HG02759 (cell line): ENCODE data around the gene ATP13A4.

Source experiments
- ATAC-seq: cut with Tn5 transposase; IDR thresholded peaks from one replicate; pipeline ENCODE4 v1.9.1; 2021; ENCODE audit warnings: mild to moderate bottlenecking, moderate library complexity; ENCODE audit not compliant: unreplicated experiment

The ATP13A4 gene

DNA sequence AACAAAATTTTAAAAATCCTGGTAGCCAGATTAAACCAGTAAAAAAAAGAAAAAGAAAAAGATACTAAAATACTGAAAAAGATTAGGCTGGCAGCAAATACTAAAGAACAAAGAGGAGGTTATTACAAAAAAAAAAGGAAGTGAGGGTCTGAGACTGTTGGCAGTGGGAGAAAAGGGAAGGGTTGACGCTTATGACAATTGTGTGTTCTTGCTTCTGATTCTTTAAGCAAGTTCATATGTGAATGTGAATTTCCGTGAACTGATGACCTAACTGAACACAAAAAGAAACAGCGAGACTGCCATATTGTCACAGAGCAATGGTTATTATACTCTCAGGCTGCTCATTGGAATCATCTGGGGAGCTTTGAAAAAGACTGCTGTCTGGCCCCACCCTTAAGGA lies 56.5 kb downstream of the ATP13A4 start:
- no peak for ATAC-seq

DNA sequence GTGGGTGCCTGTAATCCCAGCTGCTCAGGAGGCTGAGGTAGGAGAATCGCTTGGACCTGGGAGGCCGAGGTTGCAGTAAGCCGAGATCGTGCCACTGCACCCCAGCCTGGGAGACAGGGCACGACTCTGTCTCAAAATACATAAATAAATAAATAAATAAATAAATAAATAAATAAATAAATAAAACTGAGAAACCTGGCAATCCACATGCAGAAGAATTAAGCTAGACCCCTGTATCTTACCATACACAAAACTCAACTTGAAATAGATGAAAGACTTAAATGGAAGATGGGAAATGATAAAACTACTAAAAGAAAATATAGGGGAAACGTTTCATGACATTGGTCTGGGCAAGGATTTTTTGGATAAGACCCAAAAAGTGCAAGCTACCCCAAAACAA lies 58.0 kb downstream of the ATP13A4 start:
- ATAC-seq: no peak

DNA sequence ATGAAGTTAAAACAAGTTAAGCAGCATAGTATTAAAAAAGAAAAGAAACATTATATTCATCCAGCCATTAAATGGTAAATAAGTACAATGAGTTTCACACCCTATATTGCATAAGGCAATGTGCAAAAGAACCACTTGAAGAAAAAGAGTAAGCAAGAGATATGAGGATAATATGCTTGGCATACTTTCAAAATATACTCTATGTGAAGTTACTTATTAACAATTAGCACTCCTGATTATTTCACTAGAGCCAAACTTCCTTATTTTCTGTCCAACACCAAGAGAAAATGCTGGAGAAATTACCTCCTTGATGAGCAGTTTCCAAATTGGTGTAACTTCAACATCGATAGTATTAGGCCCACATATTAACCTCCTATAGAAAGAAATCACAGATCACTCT lies 63.7 kb downstream of the ATP13A4 start:
- no peak for ATAC-seq

DNA sequence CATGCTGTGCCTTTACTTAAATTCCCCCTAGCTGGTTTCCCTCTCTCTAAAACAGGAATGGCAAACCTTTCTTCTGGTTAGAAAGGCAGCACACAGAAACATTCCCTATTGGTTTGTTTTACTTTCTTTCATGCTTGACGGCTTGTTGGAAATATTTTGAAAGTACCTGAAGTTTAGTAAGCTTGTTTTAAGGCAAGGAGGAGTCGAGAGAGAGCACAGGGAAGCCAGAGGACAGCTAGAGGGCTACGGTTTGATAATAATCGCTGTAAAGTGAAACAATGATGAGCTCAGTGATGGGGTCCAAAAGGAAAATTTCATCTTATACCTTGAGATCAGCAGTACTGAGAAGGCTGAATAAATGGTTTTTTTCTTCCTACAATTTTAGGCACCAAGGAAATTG lies 64.1 kb downstream of the ATP13A4 start:
- ATAC-seq: no peak

DNA sequence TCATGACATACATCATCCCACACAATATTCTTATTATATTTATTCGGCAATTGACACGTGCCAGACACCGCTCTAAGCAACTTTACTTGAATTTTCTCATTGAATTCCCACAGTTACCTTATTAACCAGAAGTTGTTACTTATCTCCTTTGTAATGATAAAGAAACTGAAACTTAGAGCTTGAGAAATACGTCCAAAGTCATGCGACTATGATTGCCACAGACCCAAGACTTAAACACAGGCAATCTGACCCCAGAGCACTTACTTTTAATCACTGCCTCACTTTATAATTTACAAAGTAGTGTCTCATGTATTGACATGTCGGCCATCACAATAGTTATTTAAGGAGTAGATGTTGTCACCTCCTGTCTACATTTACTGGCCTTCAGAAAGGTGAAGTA lies 64.7 kb downstream of the ATP13A4 start:
- no peak for ATAC-seq

DNA sequence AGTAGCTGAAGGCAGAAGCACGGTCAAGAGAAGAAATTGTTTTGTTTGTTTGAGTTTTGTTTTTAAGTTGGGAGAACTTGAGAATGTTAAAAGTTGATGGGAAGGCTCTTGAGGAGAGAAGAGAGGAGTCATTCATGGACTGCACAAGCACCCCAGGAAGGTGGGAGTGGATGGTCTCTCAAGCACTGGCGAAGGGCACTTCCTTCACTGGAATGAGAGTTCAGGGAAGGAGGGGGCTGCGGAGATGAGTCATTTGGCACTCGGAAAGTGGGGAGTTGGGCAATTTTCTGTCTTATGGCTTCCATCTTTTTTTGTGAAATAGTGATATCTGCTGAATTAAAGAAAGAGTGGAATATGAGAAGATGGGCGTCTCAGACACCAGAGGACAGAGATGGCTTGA lies 66.0 kb downstream of the ATP13A4 start:
- ATAC-seq: no peak

DNA sequence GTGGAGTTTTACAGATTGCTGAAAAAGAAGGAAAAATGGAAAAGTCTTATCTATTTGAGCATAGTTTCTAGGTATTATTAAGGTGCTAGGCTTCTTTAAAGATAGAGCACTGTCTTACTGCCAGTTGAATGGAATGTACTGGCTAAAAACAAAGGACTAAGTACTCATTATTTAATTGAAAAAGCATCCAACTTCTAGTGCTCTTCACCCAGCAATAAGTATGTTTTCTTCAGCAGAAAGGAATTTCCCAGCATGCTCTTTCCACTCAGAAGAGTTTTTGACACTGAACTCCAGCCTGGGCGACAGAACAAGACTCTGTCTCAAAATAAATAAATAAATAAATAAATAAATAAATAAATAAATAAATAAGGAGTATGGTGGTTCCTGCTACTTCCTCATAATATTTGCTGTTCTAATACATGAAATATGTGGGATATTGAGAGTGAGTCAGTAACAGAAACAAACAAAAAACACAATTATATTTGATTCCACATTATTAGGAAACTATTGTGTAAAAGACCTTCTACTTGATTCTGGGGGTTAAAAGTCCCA lies 70.6 kb downstream of the ATP13A4 start:
- ATAC-seq: no peak

DNA sequence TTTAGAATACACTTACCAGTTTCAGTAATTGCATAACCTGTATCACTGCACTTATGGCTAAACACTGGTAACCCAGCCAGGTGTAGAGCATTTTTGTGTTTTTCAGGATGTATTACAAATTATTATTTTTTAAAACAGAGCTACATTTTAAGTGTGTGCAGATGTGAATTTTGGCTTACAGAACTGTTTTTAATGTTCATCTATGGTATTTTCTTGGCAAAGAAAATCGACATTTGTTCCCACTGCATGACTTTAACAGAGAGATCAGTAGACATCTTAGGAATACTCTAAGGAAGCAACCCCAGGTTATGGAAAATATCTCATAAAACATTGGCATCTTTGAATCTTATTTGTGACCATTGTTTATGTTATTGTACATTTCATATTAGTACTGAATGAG lies 73.3 kb downstream of the ATP13A4 start:
- no peak for ATAC-seq

DNA sequence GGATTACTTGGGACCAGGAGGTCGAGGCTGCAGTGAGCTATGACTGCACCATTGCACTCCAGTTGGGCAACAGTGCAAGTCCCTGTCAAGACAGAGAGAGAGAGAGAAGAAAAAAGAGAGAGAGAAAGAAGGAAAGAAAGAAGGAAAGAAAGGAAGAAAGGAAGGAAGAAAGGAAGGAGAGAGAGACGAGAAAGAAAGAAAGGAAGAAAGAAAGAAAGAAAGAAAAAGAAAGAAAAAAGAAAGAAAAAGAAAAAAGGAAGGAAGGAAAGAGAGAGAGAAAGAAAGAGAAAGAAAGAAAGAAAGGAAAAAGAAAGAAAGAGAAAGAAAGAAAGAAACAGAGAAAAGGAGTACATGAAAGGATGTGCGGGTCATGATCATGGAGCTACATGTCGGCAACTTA lies 80.2 kb downstream of the ATP13A4 start:
- no peak for ATAC-seq

DNA sequence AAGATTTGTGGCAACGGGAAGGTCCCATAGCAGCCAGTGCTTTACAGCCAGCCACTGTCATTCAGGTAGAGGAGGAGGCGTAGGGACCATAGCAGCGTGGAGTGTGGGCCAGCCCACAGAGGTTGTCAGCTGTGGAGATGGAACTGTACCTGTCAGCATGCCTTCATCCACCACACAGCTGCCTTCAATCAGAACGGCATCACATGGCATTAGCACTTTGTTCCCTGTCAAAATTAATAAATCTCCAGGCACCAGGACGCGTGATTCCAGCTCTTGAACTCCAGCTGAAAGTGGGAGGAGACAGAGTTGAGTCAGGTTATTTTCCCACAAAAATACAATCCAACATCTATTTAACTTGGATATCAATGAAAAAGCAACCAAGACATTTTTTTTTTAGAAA lies 84.0 kb downstream of the ATP13A4 start:
- no peak for ATAC-seq

DNA sequence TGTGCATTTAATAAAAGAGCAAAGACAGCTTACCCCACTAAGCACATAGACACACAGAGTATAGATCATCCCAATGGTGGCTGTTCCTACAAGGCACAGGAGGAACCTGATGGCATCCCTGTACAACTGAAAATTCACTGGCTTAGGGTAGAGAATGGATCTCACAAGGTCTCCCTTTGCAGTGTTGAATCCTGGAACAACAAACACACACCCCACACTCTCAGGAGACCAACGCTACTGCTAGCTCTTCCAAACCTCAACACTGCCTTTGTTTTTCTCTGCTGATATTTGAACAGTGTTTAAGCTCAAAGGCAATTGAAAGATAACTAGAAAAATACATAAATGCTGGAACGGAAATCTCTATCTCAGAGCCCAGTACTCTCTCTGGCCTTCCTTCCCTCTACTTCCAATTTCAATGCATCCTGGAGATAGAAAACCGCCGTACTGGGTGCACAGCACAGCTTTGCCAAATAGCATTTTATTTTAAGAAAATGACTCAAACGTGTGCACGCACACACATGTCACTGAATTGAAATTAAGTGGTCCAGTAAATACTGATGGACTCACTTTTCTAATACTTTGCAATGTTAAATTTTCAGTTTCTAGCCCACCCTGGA lies 88.6 kb downstream of the ATP13A4 start:
- ATAC-seq: no peak

DNA sequence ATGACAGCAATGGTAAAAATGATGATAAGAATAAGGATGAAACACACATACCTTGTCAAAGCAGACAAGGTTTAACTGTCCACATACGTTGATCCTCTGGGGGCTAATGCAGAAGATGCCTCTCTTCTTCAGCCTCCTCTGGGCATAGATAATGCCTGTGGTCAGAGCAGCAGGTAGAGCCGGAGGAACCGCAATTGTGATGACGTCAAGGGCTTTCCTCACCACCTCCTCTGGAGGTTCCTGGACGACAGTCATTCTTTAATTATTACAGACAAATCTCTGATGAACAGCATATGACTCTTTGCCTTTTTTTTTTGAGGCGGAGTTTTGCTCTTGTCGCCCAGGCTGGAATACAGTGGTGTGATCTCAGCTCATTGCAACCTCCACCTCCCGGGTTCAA lies 89.8 kb downstream of the ATP13A4 start:
- no peak for ATAC-seq

DNA sequence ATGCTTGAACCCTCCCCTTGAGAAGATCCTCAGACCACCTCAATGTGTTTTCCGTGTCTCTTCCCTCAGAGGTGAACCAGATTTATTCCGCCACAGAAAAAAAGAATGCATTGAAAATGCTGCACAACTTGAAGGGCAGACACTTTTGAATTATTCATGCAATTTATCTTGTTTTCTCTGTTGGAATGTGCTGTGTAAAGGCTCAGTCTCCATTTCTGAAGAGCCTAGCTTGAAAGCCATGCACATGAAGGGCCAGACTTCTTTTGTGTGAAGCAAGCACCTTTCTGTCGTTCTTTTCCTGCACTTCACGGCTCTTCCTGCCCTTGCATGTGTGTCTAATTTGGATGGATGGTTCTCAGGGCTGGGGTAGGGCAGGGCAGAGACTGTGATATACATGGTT lies 97.2 kb downstream of the ATP13A4 start:
- no peak for ATAC-seq

DNA sequence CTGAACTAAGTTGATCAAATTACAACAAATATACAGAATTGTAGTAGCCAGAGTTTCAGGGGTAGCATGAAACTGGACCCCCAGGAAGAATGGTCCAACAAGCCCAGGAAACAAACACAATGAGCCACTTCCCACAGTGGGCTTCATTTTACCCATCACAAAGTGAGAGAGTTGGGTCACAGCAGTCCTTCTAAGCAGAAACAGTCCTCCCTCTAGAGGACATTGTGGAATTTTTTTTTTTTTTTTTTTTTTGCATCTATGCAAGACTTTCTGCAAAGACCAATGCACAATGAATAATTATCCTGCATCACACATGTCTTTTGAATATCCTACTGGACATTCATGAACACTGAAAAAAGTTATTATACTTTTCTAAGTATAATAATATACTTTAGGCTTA lies 102.4 kb downstream of the ATP13A4 start:
- ATAC-seq: no peak

DNA sequence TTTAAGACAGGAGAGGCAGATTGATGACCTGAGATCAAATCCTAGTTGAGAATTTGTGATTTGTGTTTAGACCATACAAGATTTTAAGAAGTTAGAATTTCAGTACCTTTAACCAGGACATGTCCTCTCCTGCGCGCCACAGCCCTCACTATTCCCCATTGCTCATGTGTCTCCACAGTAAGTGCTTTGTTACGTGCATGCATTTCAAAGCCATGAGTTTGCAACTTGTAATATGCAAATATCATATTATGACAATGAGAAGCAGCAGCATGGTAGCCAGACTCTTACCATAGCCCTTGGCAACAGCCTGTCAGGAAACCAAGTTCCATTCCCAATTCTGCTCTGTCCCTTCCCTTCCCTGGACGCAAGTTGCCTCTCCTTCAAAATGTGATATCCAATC lies 102.8 kb downstream of the ATP13A4 start:
- no peak for ATAC-seq

DNA sequence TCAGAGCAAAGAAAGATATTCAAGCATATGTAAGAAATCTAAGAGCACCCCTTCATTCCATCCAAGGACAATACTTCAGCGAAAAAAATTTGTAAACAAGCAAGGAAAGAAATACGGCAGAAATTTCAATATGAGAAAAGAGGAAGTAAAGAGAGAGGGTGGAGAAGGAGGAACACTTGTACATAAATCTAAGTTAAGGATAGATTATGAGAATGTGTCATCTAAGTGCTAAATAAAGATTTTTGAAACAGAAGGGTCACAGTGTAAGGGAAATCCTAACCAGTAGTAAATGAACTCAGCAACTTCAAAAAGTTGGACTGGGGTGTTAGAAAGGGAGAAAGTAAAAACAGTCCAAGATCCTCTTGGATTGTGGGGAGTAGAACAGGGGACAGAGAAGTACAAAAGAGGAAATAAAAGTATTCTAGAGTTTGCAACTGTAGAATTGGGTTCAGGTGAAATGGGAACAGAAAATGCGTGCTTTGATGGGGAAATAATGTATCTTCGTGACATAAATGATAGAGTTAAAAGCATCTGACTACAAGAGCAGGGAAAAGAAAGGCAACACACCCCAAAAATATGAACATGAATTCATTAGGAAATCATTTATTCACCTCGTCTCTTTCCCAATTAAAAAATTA lies 107.6 kb downstream of the ATP13A4 start:
- no peak for ATAC-seq

DNA sequence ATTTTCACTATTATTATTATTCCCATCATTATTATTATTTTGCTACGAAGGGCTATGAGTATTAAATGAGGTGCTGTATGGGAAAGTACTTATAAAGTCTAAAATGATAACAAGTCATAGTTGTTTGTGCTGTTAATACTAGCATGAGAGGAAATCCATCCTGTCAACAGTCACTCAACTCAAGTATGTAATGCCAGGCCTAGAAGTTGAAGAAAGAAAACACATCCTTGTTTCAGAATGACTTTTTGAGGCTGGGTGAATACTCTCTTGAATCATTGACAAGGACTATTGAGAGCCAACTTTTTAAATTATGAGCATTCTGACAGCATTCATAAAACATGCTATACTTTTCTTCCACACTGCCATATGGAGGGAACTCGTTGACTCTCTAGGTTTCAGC lies 115.3 kb downstream of the ATP13A4 start:
- no peak for ATAC-seq

DNA sequence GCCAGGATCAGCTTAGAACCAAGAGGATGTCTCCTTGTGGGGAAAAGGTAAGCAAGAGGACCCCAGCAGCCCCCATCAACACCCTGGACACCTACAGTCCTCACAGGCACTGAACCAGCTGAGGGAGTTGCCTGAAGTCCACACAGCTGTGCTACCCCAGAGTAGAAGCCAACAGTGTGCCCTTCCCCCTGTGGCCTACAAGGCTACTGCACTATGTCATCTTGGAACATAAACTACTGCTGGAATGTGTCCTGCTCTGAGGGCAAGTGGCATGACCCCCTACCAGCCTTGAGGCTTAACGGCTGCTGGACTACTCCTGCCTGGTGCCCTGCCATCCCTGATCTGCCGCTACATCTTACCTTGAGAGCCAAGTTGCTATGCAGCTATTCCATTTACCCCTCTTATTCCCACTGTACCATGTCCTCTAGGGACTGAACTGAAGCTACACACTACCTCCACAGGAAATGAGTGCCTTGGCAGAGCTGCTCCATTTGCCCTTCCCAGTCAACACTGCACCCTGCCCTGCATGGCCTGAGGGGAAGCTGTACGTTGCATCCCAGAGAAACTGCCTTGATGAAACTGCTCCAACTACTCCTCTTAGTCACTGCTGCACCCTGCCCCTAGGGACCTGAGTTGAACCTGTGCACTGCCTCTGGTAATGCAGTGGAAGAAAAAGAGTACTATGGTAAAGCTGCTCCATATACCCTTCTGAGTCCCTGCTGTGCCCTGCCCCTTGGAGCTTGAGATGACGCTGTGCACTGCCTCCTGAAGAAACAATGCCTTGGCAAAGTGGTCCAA lies 135.9 kb downstream of the ATP13A4 start:
- no peak for ATAC-seq

DNA sequence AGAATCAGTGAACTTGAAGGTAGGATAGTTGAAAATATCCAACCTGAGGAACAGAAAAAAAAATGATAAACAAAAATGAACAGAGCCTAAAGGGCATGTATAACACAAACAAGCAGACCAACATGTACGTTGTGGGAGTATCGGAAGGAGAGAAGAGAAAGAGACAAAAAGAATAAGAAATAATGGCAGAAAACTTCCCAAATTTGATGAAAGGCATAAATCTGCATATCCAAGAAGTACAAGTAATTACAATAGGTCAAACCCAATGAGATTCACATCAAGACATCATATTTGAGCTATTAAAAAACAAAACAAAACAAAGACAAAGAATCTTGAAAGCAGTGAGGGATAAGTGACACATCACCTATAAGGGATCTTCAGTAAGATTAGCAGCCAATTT lies 138.1 kb downstream of the ATP13A4 start:
- ATAC-seq: no peak

DNA sequence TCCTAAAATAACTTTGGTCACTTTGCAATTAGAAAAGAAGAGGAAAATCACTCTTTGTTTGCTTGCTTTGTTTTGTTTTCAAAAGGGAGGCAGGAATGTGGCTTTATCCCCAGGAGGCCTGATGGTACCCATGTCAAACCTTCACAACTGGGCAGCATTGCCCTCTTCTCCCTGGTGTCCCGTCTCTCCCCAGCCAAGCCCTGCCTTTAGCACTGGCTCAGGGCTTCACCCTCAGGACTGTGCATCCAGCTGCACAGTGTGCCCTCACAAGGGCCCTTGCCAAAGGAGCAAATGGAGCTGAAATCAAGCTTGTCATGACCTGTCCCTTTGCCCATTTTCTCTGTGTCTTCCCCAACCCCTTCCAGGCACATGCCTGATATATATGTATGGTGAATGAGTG lies 147.0 kb downstream of the ATP13A4 start:
- ATAC-seq: no peak

DNA sequence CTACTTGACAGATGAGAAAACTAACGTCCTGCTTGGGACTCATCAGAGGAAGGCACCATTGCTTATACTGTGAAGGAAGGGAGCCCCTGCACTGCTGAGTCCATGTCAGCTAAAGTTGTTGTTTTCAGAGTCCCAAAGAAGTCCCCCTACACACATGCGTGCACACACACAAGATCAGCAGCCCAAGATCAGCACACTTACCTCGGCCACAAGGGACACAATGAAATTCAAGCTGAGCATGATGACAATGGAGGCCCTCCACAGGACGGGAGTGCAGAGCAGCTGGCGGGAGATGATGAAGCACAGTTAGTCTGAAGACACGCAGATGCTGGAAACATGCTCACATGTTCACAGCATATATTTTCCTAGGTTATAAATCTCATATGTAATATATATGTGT lies 147.6 kb downstream of the ATP13A4 start:
- ATAC-seq: no peak

DNA sequence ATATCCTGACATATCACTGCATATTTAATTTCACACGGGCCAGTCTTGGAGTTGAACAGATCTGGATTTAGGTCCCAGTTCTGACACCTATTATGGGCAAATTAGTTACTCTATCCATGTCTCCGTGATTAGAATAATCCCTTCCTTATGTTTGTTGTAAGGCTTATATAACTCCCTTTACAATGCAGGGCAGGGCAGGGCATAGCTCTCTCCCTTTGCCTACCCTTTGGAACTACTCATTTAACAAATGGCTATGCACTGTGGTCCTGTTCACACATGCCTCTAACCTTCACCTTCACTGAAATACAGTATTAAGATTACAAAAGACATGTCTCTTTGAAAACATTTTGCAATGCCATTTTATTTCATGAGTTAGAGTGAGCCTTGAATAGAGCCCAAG lies 151.4 kb downstream of the ATP13A4 start:
- no peak for ATAC-seq
